Astrocyte of the cerebellum (primary cell): ENCODE measurements around the gene LRRC8C.
"Not testable (repeated sequence)": the region's sequence is repeated elsewhere in the genome, so short reads cannot be mapped to it uniquely, and the experiment has no call there.

Experiments used
- DNase-seq: peaks from one replicate; pipeline ENCODE4 v3.0.0-alpha.2; 2011; ENCODE audit warnings: low read depth
- H3K4me3 ChIP-seq: 2 replicates; pipeline ENCODE4 v1.5.1; 2011; ENCODE audit warnings: mild to moderate bottlenecking, low read depth, low read length, moderate library complexity
- in situ Hi-C: cut with HindIII; loops from 2 replicates; pipeline ENCODE4 v1.10.0; 2017; ENCODE audit warnings: low sequenced_read_pairs
- TF ChIP-seq, protein P1 (sequence below): IDR thresholded peaks from 2 replicates; pipeline ENCODE4 v1.5.1; 2012; ENCODE audit warnings: low read length, low read depth, moderate library complexity, mild to moderate bottlenecking; ENCODE audit errors: missing control alignments

LRRC8C gene

DNA sequence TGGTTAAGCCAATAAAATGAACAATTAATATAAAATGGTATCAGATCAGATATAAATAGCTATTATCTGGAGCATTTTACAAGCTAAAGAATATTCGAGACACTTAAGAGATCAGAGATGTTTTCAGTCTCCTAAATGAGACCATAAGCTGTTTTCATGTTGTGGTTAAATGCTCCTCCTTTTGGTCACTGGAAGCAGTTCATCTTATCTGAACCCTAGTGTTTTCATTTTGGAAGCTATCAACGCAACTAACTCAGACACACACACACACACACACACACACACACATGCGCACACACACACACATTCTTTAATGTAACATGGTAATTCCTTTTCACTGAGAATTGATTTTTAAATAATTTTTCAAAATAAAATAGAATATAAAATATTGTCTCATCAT is 10.0 kb upstream of the LRRC8C start:
- no peak overlapping the region for H3K4me3 ChIP-seq
- DNase-seq, result no peak
- TF ChIP-seq, protein P1, sequence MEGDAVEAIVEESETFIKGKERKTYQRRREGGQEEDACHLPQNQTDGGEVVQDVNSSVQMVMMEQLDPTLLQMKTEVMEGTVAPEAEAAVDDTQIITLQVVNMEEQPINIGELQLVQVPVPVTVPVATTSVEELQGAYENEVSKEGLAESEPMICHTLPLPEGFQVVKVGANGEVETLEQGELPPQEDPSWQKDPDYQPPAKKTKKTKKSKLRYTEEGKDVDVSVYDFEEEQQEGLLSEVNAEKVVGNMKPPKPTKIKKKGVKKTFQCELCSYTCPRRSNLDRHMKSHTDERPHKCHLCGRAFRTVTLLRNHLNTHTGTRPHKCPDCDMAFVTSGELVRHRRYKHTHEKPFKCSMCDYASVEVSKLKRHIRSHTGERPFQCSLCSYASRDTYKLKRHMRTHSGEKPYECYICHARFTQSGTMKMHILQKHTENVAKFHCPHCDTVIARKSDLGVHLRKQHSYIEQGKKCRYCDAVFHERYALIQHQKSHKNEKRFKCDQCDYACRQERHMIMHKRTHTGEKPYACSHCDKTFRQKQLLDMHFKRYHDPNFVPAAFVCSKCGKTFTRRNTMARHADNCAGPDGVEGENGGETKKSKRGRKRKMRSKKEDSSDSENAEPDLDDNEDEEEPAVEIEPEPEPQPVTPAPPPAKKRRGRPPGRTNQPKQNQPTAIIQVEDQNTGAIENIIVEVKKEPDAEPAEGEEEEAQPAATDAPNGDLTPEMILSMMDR, result no peak
- in situ Hi-C loops, result no loop called here

DNA sequence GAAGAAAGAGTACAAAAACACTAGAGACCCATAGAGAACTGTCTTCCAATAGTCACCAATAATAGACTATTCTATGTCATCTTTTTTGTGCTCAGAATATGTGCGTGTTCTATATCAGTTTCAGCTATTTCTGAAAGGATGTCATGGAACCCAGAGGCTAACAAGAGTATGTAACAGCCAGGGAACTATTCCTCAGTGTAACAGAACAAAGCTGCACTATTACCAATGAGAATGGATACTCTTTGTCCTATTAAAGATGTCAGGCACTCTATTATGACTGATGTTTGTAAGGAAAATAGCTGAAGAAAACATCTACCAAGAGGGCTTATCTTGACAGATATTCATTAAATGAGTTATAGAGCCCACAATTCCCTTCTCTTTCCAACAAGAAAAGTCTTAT is 8.6 kb upstream of the LRRC8C start:
- no peak overlapping the region for H3K4me3 ChIP-seq
- TF ChIP-seq, protein P1, result no peak
- DNase-seq, result no peak
- in situ Hi-C loops, result no loop called here

- TF ChIP-seq, protein P1, result no peak
- no peak for DNase-seq
- H3K4me3 ChIP-seq, result no peak overlapping the region
- in situ Hi-C loops, result loop anchor here (25.0 kb wide), 1 partner anchor 337 kb away; no protein-coding TSS in a partner anchor
Observed at GRCh38 chr1:89624715-89625323, 8.1 kb upstream of the LRRC8C start.

- TF ChIP-seq, protein P1, result no peak
- no peak for DNase-seq
- H3K4me3 ChIP-seq, result no peak overlapping the region
- in situ Hi-C loops, result loop anchor here (25.0 kb wide), 1 partner anchor 335 kb away; no protein-coding TSS in a partner anchor
Observed at GRCh38 chr1:89627596-89627962, 5.3 kb upstream of the LRRC8C start.

GRCh38 chr1:89629146-89629545 is 3.8 kb upstream of the LRRC8C start:
- H3K4me3 ChIP-seq, result no peak overlapping the region
- TF ChIP-seq, protein P1, result no peak
- no peak for DNase-seq
- in situ Hi-C loops, result loop anchor here (25.0 kb wide), 1 partner anchor 333 kb away; no protein-coding TSS in a partner anchor

GRCh38 chr1:89629600-89629999 is 3.3 kb upstream of the LRRC8C start:
- in situ Hi-C loops, result loop anchor here (25.0 kb wide), 1 partner anchor 333 kb away; no protein-coding TSS in a partner anchor
- not testable (repeated sequence) for H3K4me3 ChIP-seq, DNase-seq

DNA sequence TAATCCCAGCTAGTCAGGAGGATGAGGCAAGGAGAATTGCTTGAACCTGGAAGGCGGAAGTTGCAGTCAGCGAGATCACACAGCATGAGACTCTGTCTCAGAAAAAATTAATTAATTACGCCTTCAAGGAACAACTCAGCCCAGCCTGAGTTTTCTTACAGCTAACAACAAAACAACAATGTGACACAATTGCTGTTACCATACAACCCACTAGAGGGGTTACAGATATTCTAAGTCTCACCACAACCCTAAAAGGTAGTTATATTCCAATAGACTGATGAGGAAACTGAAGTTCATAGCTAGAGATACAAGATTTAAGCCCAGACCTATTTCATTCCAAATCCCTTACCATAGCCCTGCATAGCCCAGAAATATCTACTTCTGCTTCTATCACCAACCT is 2.9 kb upstream of the LRRC8C start:
- in situ Hi-C loops, result loop anchor here (25.0 kb wide), 1 partner anchor 332 kb away; no protein-coding TSS in a partner anchor
- TF ChIP-seq, protein P1, result no peak
- no peak for DNase-seq
- no peak overlapping the region for H3K4me3 ChIP-seq
